VCaP (cell line): ENCODE measurements around the gene IGF2BP3.
A peak's percentile ranks its signal among the peaks of the same experiment; 100 is the strongest.

Source experiments
- H3K27ac ChIP-seq: fragments of 450-650 bp; 2 replicates; pipeline ENCODE4 v1.5.1; 2017
- TF ChIP-seq, protein P1 (sequence below): fragments of 450-650 bp; conservative IDR thresholded peaks from 2 replicates; pipeline ENCODE4 v1.5.1; 2017; ENCODE audit warnings: mild to moderate bottlenecking, moderate library complexity

IGF2BP3 gene

GRCh38 chr7:23287612-23288011, 182.7 kb downstream of the IGF2BP3 start:
- no peak overlapping the region for H3K27ac ChIP-seq
- TF ChIP-seq, protein P1, sequence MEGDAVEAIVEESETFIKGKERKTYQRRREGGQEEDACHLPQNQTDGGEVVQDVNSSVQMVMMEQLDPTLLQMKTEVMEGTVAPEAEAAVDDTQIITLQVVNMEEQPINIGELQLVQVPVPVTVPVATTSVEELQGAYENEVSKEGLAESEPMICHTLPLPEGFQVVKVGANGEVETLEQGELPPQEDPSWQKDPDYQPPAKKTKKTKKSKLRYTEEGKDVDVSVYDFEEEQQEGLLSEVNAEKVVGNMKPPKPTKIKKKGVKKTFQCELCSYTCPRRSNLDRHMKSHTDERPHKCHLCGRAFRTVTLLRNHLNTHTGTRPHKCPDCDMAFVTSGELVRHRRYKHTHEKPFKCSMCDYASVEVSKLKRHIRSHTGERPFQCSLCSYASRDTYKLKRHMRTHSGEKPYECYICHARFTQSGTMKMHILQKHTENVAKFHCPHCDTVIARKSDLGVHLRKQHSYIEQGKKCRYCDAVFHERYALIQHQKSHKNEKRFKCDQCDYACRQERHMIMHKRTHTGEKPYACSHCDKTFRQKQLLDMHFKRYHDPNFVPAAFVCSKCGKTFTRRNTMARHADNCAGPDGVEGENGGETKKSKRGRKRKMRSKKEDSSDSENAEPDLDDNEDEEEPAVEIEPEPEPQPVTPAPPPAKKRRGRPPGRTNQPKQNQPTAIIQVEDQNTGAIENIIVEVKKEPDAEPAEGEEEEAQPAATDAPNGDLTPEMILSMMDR: no peak

- H3K27ac ChIP-seq: no peak overlapping the region
- TF ChIP-seq, protein P1: no peak
Observed at GRCh38 chr7:23285657-23286646, 184.3 kb downstream of the IGF2BP3 start.

GRCh38 chr7:23284871-23285270, 185.4 kb downstream of the IGF2BP3 start:
- H3K27ac ChIP-seq: no peak overlapping the region
- TF ChIP-seq, protein P1: no peak

GRCh38 chr7:23283086-23283485, 187.2 kb downstream of the IGF2BP3 start:
- H3K27ac ChIP-seq: no peak overlapping the region
- TF ChIP-seq, protein P1: no peak

DNA sequence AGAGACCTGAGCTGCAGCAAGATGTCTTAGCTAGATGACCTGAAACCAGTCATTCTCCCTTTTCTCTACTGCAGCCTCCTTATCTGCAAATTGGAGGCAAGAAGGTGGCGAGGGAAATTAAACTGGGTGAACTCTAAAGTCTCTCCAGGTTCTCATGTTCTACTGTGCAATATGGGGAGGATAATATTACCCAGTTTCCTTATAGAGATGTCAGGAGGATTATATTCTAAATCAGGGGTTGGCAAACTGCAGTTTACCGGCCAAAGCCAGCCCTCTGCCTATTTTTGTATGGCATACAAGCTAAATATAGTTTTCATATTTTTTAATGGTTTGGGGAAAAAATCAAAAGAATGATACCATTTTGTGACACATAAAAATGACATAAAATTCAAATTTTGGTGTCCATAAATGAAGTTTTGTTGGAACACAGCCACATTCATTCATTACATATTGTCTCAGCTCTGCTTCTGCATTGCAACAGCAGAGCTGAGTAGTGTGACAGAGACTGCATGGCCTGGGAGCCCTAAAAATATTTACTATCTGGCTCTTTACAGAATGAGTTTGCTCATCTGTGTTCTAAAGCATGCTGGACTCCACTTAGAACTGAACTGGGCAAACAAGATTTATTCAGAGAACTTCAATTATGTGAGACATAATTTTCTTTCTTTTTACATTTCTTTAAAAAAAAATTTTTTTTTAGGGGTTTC, 190.3 kb downstream of the IGF2BP3 start:
- TF ChIP-seq, protein P1: no peak
- no peak overlapping the region for H3K27ac ChIP-seq

DNA sequence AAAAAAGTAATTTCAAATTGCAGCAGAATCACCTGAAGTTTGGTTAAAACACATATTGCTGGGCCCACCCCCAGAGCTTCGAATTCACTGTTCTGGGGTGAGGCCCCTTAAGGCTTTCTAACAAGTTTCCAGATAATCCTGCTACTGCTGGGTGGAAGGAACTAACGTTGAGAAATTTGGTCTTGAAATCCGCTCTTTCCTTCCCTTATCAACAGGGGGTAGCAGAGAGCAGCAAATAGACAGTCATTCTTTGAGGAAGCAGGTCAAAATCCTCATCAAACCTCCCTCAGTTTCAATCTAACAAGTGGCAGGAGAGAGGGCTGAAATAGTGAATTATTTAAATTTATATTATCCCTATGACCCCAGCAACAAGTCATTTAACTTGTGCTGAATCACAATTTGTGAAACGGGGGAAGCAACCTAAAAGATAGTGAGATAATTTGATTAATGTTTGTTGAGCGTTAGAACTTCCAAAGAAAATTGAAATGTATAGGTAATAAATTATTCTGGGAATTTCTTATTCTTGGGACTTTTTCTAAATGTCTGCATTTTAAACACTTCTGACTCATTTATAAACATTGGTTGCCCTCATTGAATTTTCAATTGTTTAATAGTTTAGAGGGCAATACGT, 192.8 kb downstream of the IGF2BP3 start:
- TF ChIP-seq, protein P1: peak; percentile 85
- no peak overlapping the region for H3K27ac ChIP-seq

- TF ChIP-seq, protein P1: no peak
- H3K27ac ChIP-seq: no peak overlapping the region
Observed at GRCh38 chr7:23276947-23277346, 193.3 kb downstream of the IGF2BP3 start.
